GM23248 (cell line): ENCODE measurements around the gene MPZL1. TPM values are rescaled to one million over a fixed set of nuclear protein-coding genes. Genes with fewer than 3 reads are reported as not detected.

Experiments used
- DNase-seq: peaks from one replicate; pipeline ENCODE4 v3.0.0-alpha.2; 2015
- H2AFZ ChIP-seq: fragments of 200-600 bp; sonication (generic); 2 replicates; pipeline ENCODE4 v1.6.1; 2016; ENCODE audit warnings: antibody characterized with exemption
- H3F3A ChIP-seq: fragments of 200-600 bp; sonication (generic); 2 replicates; pipeline ENCODE4 v1.6.1; 2016; ENCODE audit warnings: mild to moderate bottlenecking, antibody characterized with exemption, mixed run types; ENCODE audit not compliant: insufficient read depth
- H3K27ac ChIP-seq: fragments of 200-600 bp; sonication (generic); 2 replicates; pipeline ENCODE4 v1.5.1; 2016; ENCODE audit warnings: mild to moderate bottlenecking
- H3K27me3 ChIP-seq: fragments of 200-600 bp; sonication (generic); replicated peaks from 2 replicates; pipeline ENCODE4 v1.6.1; 2016; ENCODE audit warnings: mild to moderate bottlenecking; ENCODE audit not compliant: insufficient read depth
- H3K36me3 ChIP-seq: fragments of 200-600 bp; sonication (generic); 2 replicates; pipeline ENCODE4 v1.6.1; 2016; ENCODE audit warnings: low read depth, mild to moderate bottlenecking
- H3K4me1 ChIP-seq: fragments of 200-600 bp; sonication (generic); 2 replicates; pipeline ENCODE4 v1.6.1; 2016; ENCODE audit warnings: mild to moderate bottlenecking; ENCODE audit not compliant: insufficient read depth
- H3K4me2 ChIP-seq: fragments of 200-600 bp; sonication (generic); one replicate; pipeline ENCODE4 v1.6.1; 2016; ENCODE audit warnings: mild to moderate bottlenecking; ENCODE audit not compliant: unreplicated experiment
- H3K4me3 ChIP-seq: fragments of 200-600 bp; sonication (generic); 2 replicates; pipeline ENCODE4 v1.5.1; 2016; ENCODE audit warnings: mild to moderate bottlenecking
- H3K79me2 ChIP-seq: fragments of 200-600 bp; sonication (generic); 2 replicates; pipeline ENCODE4 v1.6.1; 2016; ENCODE audit warnings: mild to moderate bottlenecking; ENCODE audit not compliant: insufficient read depth
- H3K9ac ChIP-seq: fragments of 200-600 bp; sonication (generic); 2 replicates; pipeline ENCODE4 v1.6.1; 2016; ENCODE audit warnings: mild to moderate bottlenecking
- H3K9me2 ChIP-seq: fragments of 200-600 bp; sonication (generic); 2 replicates; pipeline ENCODE4 v1.6.1; 2016; ENCODE audit warnings: mixed run types, mild to moderate bottlenecking, moderate library complexity; ENCODE audit not compliant: insufficient read depth
- H3K9me3 ChIP-seq: fragments of 200-600 bp; sonication (generic); one replicate; pipeline ENCODE4 v1.6.1; 2017; ENCODE audit warnings: low read depth
- H4K20me1 ChIP-seq: fragments of 200-600 bp; sonication (generic); 2 replicates; pipeline ENCODE4 v1.6.0; 2016; ENCODE audit not compliant: insufficient read depth
- EZH2 ChIP-seq: fragments of 200-600 bp; sonication (generic); IDR thresholded peaks from 2 replicates; pipeline ENCODE4 v1.6.1; 2018; ENCODE audit warnings: antibody characterized with exemption, mild to moderate bottlenecking; ENCODE audit not compliant: insufficient read depth, poor library complexity, severe bottlenecking
- EZH2phosphoT487 ChIP-seq: fragments of 200-600 bp; sonication (generic); IDR thresholded peaks from 2 replicates; pipeline ENCODE4 v1.6.1; 2018; ENCODE audit warnings: antibody characterized with exemption, moderate library complexity, mild to moderate bottlenecking, low read depth; ENCODE audit not compliant: insufficient read depth
- WGBS, 2 experiments: methylation state at CpG; one replicate each; pipeline ENCODE4 v1.1.6; 2015 to 2017; ENCODE audit warnings: low lambda C conversion rate in 2 of 2, low coverage in 1 of 2; ENCODE audit errors: missing lambda C conversion rate in 2 of 2; 5-methylcytosine and 5-hydroxymethylcytosine counted together
- in situ Hi-C: fragments of 300-500 bp; cut with MboI; formaldehyde crosslinking; loops from 2 replicates; pipeline ENCODE4 v1.15.0; 2020
- polyA plus RNA-seq: library from polyadenylated mRNA; unstranded; fragments of >200 nt; fragmentation: Nextera tagmentation; extraction: Ambion mirVana; gene quantifications from 2 replicates; pipeline ENCODE4 v1.2.1, GENCODE V29; 2016
- total RNA-seq: library from RNA; depleted of rRNA; stranded (reverse); fragments of >200 nt; shearing (Covaris generic); gene quantifications from 2 replicates; pipeline ENCODE4 v1.2.3, GENCODE V29; 2014

The MPZL1 gene
- total and polyA plus RNA-seq, 2 experiments from 2014 or later, result 144 to 284 TPM

- WGBS, 2 experiments, result 32 to 44% methylated on average over 3 of the region's 3 CpGs
- Histone ChIP-seq H3K9me2 (no peaks in the 10 kb centered on the region), H3K9me3 (no peaks in the 10 kb centered on the region), H3K4me3 (no peak overlapping the region), H3K9ac (no peak overlapping the region), H2AFZ (no peak overlapping the region), H3K79me2 (no peaks in the 10 kb centered on the region), H4K20me1 (no peaks in the 10 kb centered on the region), H3K27me3 (no peaks in the 10 kb centered on the region), H3F3A (peaks cover 31% of the 10 kb centered on the region), H3K4me1 (peaks cover 27% of the 10 kb centered on the region), H3K36me3 (no peaks in the 10 kb centered on the region), H3K27ac (no peak overlapping the region), H3K4me2 (no peak overlapping the region)
- no peak for TF ChIP-seq EZH2
- TF ChIP-seq EZH2phosphoT487, result no peak
- in situ Hi-C loops, result no loop called here
- DNase-seq, result peak; percentile 73
Measured at GRCh38 chr1:167808104-167808503, 86.3 kb downstream of the MPZL1 start.

DNA sequence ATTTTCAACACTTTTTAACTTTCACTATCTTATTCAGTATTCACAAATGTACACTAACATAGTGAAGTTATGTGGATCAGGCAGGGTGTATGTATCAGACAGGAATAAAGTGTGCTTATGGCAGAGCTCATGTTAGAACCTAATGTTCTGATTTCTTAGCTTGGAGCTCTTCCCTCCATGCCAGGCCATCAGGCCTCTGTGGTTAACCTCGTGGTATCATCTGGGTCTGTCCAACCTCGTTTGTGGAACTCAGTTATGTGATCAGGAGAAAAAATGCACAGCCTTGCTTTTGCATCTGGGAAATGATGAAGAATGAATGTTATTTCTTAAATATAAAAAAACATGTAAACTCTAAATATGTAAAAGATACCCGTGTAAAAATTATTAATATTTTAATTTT is 86.9 kb downstream of the MPZL1 start:
- Histone ChIP-seq H3K9me2 (no peaks in the 10 kb centered on the region), H2AFZ (no peak overlapping the region), H3K4me1 (peaks cover 23% of the 10 kb centered on the region), H3K4me3 (no peak overlapping the region), H3F3A (peaks cover 31% of the 10 kb centered on the region), H3K79me2 (no peaks in the 10 kb centered on the region), H3K36me3 (no peaks in the 10 kb centered on the region), H3K9me3 (no peaks in the 10 kb centered on the region), H4K20me1 (no peaks in the 10 kb centered on the region), H3K27ac (no peak overlapping the region), H3K9ac (no peak overlapping the region), H3K4me2 (no peak overlapping the region), H3K27me3 (no peaks in the 10 kb centered on the region)
- no peak for DNase-seq
- in situ Hi-C loops, result no loop called here
- TF ChIP-seq EZH2phosphoT487 (no peak), EZH2 (no peak)
- 69 to 71% methylated on average over 3 of the region's 3 CpGs for WGBS, 2 experiments

- no peaks in the 10 kb centered on the region for H3K27me3 ChIP-seq
- no peak overlapping the region for H2AFZ ChIP-seq
- peaks cover 7% of the 10 kb centered on the region; the same call in 1 of the 2 replicates for H3F3A ChIP-seq
- no peaks in the 10 kb centered on the region for H3K9me2 ChIP-seq
- TF ChIP-seq EZH2, result no peak
- no peak for TF ChIP-seq EZH2phosphoT487
- no peaks in the 10 kb centered on the region for H3K9me3 ChIP-seq
- H3K36me3 ChIP-seq, result no peaks in the 10 kb centered on the region
- no peaks in the 10 kb centered on the region for H3K79me2 ChIP-seq
- no peak overlapping the region for H3K4me2 ChIP-seq
- H3K4me3 ChIP-seq, result no peak overlapping the region
- no peak for DNase-seq
- in situ Hi-C loops, result no loop called here
- H3K27ac ChIP-seq, result no peak overlapping the region
- no peak overlapping the region for H3K9ac ChIP-seq
- H4K20me1 ChIP-seq, result no peaks in the 10 kb centered on the region
- H3K4me1 ChIP-seq, result 0 out of 2 replicates have a peak, but pooled peaks cover 5% of the 10 kb centered on the region
Measured at GRCh38 chr1:167812972-167813371, 91.2 kb downstream of the MPZL1 start.

- H3K9ac ChIP-seq, result no peak overlapping the region
- no peak for DNase-seq
- H4K20me1 ChIP-seq, result no peaks in the 10 kb centered on the region
- H3F3A ChIP-seq, result peaks cover 11% of the 10 kb centered on the region
- in situ Hi-C loops, result no loop called here
- H3K36me3 ChIP-seq, result no peaks in the 10 kb centered on the region
- no peak for TF ChIP-seq EZH2phosphoT487
- TF ChIP-seq EZH2, result no peak
- WGBS, 2 experiments, result 93 to 100% methylated on average over 1 of the region's 1 CpG
- no peaks in the 10 kb centered on the region for H3K27me3 ChIP-seq
- no peaks in the 10 kb centered on the region for H3K9me3 ChIP-seq
- H3K4me1 ChIP-seq, result peaks cover 11% of the 10 kb centered on the region
- no peak overlapping the region for H2AFZ ChIP-seq
- H3K27ac ChIP-seq, result no peak overlapping the region
- H3K9me2 ChIP-seq, result no peaks in the 10 kb centered on the region
- no peak overlapping the region for H3K4me3 ChIP-seq
- no peak overlapping the region for H3K4me2 ChIP-seq
- H3K79me2 ChIP-seq, result no peaks in the 10 kb centered on the region
Measured at GRCh38 chr1:167815650-167816049, 93.9 kb downstream of the MPZL1 start.
